Ishikawa (cell line): ENCODE measurements around the gene MIER1.

Source experiments
- CEBPB ChIP-seq: IDR thresholded peaks from 2 replicates; pipeline ENCODE4 v1.6.1; 2012
- EGR1 ChIP-seq: IDR thresholded peaks from 2 replicates; pipeline ENCODE4 v1.6.1; 2012
- EP300 ChIP-seq: IDR thresholded peaks from 2 replicates; pipeline ENCODE4 v1.6.1; 2012; ENCODE audit warnings: borderline replicate concordance
- FOXM1 ChIP-seq: IDR thresholded peaks from 2 replicates; pipeline ENCODE4 v1.6.1; 2012; ENCODE audit warnings: low read depth, borderline replicate concordance
- MAX ChIP-seq: IDR thresholded peaks from 2 replicates; pipeline ENCODE4 v1.6.1; 2012
- NFIC ChIP-seq: IDR thresholded peaks from 2 replicates; pipeline ENCODE4 v1.6.1; 2012
- RAD21 ChIP-seq: IDR thresholded peaks from 2 replicates; pipeline ENCODE4 v1.6.1; 2012; ENCODE audit warnings: low read depth
- TAF1 ChIP-seq: IDR thresholded peaks from 2 replicates; pipeline ENCODE4 v1.6.1; 2012; ENCODE audit warnings: low read depth, mild to moderate bottlenecking
- TCF12 ChIP-seq: IDR thresholded peaks from 2 replicates; pipeline ENCODE4 v1.6.1; 2012; ENCODE audit warnings: low read depth
- TEAD4 ChIP-seq: IDR thresholded peaks from 2 replicates; pipeline ENCODE4 v1.6.1; 2012
- YY1 ChIP-seq: IDR thresholded peaks from 2 replicates; pipeline ENCODE4 v1.6.1; 2012; ENCODE audit warnings: low read depth
- ZBTB7A ChIP-seq: IDR thresholded peaks from 2 replicates; pipeline ENCODE4 v1.6.1; 2012; ENCODE audit warnings: low read depth
- TF ChIP-seq, protein P1 (sequence below): IDR thresholded peaks from 2 replicates; pipeline ENCODE4 v1.6.1; 2012; ENCODE audit warnings: low read depth, mild to moderate bottlenecking
- TF ChIP-seq, protein P2 (sequence below): IDR thresholded peaks from 2 replicates; pipeline ENCODE4 v1.6.1; 2012

MIER1 gene

DNA sequence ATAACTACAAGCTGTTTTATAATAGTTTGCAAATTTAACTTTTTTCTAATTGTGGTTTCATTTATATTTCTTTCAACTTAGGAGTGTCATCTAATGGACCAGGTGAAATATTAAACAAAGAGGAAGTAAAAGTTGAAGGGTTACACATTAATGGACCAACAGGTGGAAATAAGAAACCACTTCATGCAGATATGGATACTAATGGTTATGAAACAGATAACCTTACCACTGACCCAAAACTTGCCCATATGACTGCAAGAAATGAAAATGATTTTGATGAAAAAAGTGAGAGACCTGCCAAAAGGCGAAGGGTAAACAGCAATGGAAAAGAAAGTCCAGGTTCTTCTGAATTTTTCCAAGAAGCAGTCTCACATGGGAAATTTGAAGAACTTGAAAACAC lies 59.7 kb downstream of the MIER1 start:
- TF ChIP-seq TCF12 (no peak), MAX (no peak), EP300 (no peak), NFIC (no peak)
- TF ChIP-seq, protein P1, sequence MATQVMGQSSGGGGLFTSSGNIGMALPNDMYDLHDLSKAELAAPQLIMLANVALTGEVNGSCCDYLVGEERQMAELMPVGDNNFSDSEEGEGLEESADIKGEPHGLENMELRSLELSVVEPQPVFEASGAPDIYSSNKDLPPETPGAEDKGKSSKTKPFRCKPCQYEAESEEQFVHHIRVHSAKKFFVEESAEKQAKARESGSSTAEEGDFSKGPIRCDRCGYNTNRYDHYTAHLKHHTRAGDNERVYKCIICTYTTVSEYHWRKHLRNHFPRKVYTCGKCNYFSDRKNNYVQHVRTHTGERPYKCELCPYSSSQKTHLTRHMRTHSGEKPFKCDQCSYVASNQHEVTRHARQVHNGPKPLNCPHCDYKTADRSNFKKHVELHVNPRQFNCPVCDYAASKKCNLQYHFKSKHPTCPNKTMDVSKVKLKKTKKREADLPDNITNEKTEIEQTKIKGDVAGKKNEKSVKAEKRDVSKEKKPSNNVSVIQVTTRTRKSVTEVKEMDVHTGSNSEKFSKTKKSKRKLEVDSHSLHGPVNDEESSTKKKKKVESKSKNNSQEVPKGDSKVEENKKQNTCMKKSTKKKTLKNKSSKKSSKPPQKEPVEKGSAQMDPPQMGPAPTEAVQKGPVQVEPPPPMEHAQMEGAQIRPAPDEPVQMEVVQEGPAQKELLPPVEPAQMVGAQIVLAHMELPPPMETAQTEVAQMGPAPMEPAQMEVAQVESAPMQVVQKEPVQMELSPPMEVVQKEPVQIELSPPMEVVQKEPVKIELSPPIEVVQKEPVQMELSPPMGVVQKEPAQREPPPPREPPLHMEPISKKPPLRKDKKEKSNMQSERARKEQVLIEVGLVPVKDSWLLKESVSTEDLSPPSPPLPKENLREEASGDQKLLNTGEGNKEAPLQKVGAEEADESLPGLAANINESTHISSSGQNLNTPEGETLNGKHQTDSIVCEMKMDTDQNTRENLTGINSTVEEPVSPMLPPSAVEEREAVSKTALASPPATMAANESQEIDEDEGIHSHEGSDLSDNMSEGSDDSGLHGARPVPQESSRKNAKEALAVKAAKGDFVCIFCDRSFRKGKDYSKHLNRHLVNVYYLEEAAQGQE, result no peak

- TF ChIP-seq YY1, result no peak
- TF ChIP-seq, protein P2, sequence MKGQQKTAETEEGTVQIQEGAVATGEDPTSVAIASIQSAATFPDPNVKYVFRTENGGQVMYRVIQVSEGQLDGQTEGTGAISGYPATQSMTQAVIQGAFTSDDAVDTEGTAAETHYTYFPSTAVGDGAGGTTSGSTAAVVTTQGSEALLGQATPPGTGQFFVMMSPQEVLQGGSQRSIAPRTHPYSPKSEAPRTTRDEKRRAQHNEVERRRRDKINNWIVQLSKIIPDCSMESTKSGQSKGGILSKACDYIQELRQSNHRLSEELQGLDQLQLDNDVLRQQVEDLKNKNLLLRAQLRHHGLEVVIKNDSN, result no peak
- no peak for TF ChIP-seq TCF12
These were observed 61.0 kb downstream of the MIER1 start for GRCh38 chr1:66985835-66986234.

DNA sequence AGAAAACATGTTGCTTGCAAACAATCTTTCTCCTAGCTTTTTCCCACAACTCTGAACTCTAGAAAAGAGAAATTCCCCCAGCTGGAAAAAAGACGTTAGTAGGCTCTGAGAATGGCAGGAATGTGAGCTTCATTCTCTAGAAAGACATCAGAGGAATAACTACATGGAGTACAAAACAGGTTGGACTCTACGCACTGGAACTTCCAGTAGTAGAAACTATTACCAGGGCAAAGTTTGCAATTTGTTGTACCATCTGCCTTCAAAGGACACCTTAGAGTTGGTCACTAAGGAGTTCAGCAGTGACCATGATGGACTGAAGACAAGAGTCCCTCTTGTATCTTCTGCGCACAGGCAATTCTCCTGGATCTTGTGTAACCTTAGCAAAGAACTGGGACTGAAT lies 68.3 kb downstream of the MIER1 start:
- TF ChIP-seq ZBTB7A, result no peak
- TF ChIP-seq CEBPB, result no peak
- TF ChIP-seq YY1, result no peak

DNA sequence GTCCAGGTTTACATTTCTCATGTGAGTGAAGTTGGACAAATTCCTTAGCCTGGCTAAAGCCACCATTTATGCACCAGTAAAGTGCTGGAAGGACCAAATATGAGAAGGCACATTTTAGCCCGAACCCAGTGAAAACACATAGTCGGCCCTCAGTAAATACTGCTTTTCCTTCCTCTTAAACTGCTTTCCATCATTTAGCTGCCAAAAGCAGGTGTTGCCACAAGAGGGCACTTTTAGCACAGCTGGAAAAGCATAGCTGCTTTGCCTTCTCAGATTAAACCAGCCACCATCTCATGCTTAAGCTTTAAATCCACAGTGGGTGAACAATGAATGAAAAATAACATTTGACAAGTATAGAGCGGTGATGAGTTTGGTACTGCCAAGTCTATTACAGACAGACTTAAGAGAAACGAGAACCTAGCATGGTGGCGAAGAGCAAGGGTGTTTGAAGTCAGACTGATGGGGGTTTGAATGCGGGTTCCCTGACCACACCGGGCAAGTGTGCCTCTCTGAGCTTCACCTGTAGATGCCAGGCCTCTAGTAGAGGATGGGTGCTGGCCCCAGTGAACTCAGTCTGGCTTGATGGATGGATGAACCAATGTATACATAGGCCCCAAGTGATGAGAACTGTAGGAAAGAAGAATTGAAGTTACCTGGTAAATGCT lies 71.4 kb downstream of the MIER1 start:
- no peak for TF ChIP-seq EGR1
- peak; percentile 65 for TF ChIP-seq YY1
- TF ChIP-seq TCF12, result no peak
- TF ChIP-seq RAD21, result peak; percentile 86

- TF ChIP-seq, protein P2, result no peak
- TF ChIP-seq TEAD4 (no peak), FOXM1 (no peak), RAD21 (no peak), EP300 (no peak), EGR1 (no peak), YY1 (no peak), ZBTB7A (no peak), TAF1 (no peak), NFIC (no peak), CEBPB (no peak), TCF12 (no peak), MAX (no peak)
- TF ChIP-seq, protein P1, result no peak
These were observed 74.2 kb downstream of the MIER1 start for GRCh38 chr1:66998972-66999371.

GRCh38 chr1:66999640-67000400 lies 75.0 kb downstream of the MIER1 start:
- TF ChIP-seq YY1 (no peak), EGR1 (no peak), RAD21 (no peak), TCF12 (no peak), TAF1 (no peak), TEAD4 (no peak), CEBPB (no peak)
- TF ChIP-seq, protein P1, result no peak
